ENCODE results near the gene CLIP4. TPM values are rescaled to one million over a fixed set of nuclear protein-coding genes. Genes with fewer than 3 reads are reported as not detected.

The CLIP4 gene
- total RNA-seq, 1 donor from 2014 or later: 33.0 TPM

DNA sequence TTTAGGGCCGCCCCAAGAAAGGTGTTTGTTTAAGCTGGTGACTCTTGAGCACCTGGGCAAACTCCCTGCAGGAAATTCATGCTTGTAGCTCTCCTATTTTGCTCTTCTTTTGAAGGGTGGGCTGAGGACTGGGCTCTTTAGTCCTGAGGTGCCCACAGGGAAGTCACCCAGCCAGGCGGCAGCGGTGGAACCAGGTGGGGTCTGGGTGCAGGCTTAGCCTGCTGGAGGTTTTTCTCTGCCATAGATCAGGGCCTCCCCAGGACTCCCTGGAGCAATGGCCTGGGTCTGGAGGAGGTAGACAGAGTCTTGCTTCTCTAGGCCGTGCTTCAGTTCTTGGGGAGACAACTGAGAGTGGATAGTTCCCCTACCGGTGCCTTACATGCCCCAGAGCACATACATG, 99.9 kb downstream of the CLIP4 start:
- DNase-seq (ENCODE audit: low spot score): no peak
- intact Hi-C loops (cut with DNase I): no loop called here

DNA sequence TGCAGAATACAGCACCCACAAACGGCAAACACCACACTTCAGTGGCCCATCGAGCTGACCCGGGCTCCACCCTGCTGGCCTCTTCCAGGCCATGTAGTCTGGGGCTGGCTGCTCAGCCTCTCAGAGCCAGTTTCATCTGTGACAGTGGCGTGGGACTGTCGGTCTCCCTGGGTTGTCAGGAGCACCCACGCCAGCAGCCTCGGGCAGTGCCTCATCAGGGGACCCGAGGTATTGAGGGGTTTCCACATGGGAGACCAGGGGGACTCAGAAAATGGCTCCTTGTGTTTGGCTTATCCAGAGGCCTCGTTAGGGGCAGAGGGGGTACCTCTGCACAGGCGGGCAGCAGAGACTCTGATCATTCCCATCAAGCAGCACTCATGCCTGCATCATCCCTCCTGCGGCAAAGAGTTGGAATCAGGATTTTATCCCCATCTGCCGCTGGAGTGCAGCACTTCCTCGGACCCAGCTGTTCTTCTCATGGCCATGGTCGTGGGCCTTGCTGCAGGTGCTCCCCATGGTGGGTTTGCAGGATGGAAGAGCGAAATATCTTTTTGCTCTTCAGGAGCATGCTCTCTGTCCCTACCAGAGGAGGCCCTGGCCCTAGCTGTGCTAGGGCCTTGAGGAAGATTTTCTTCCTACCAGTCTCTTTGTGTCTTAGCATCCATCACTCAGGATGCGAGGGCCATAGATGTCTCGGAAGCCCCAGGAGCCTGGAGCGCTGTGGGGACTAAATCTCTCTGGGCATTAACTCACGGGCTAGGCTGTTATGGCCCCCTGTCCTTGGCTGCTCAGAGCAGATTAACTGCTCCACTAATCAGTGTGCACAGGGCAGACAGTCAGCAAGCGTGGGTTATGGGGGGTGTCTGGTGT, 100.8 kb downstream of the CLIP4 start:
- DNase-seq (ENCODE audit: low spot score): peak; percentile 41

DNA sequence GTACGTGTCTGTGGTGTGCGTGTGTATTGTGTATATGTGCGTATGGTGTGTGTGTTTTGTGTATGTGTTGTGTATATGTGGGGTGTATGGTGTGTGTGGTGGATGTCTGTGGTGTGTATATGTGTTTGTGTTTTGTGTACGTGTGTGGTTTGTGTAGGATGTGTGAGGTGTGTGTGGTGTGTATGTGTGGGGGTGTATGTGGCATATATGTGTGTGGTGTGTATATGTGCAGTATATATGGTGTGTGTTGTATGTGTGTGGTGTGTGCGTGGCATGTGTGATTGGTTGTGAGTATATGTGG, 101.3 kb downstream of the CLIP4 start:
- DNase-seq (ENCODE audit: low spot score): peak; percentile 22
- intact Hi-C loops (cut with DNase I): no loop called here

More for the DNA sequence above, 100.8 kb downstream of the CLIP4 start:
- intact Hi-C loops (cut with DNase I): no loop called here

DNA sequence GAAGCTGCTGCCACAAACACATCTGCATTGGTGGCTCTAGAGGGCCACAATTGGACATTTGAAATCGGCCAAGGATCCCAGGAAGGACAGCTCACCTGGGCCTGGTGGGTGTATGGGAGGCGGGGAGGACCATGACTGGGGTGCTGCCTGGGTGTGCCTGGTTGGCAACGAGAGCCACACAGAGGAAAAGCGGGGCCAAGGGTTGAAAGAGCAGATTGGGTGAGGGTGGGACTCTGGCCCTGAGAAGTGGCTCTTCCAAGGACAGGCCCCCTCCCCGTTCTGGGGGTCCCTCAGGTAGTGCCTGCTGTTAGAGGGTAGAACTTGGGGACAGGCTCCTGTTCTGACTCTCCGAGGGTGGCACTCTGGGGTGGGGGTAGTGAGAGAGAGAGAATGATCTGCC, 102.9 kb downstream of the CLIP4 start:
- intact Hi-C loops (cut with DNase I): no loop called here
- peak; percentile 51 for DNase-seq (ENCODE audit: low spot score)

DNA sequence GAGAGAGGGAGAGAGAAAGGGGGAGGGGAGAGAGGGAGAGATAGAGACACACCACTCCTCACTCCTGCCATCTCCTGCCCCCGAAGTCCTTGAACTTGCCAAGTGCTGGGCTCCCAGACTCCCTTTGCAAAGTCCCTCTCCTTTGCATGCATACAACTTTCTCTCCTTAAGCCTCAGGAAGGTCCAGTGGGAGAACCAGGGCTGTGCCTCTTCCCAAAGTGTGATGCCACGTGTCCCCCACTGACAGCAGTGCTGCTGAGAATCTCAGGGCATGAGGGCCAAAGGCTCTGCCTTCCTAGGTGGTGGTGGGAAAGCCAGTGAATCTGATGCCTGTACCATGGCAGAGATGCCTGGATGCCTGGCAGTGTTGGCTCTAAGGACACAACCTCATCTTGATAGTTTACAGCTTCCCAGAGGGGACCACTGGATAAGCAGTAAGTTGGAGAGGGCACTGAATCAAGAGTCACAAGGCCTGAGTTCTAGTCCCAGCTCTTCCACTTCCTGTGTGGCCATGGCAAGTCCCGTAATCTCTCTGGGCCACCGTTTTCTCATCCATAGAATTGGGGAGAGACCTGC, 103.4 kb downstream of the CLIP4 start:
- intact Hi-C loops (cut with DNase I): no loop called here
- DNase-seq (ENCODE audit: low spot score): peak; percentile 33

DNA sequence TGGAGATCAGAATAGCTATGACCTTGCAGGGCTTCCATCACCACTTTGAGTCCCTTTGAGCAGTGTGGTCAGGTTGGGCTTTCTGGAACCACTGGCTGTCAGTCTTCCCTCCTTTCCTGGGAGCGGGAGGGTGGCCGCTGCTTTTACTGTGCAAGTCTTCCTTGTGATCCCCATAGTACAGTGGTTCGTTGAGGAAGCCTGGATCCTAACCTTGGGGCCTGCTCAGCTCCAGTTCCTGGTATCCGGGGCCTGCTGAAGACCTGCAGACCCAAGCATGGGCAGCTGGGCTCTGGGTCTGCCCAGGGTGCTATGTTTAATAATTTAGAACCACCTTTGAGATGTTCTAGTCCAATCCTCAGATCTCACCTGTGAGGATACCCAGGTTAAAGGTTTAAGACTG, 104.2 kb downstream of the CLIP4 start:
- DNase-seq (ENCODE audit: low spot score): peak; percentile 43
- intact Hi-C loops (cut with DNase I): no loop called here

DNA sequence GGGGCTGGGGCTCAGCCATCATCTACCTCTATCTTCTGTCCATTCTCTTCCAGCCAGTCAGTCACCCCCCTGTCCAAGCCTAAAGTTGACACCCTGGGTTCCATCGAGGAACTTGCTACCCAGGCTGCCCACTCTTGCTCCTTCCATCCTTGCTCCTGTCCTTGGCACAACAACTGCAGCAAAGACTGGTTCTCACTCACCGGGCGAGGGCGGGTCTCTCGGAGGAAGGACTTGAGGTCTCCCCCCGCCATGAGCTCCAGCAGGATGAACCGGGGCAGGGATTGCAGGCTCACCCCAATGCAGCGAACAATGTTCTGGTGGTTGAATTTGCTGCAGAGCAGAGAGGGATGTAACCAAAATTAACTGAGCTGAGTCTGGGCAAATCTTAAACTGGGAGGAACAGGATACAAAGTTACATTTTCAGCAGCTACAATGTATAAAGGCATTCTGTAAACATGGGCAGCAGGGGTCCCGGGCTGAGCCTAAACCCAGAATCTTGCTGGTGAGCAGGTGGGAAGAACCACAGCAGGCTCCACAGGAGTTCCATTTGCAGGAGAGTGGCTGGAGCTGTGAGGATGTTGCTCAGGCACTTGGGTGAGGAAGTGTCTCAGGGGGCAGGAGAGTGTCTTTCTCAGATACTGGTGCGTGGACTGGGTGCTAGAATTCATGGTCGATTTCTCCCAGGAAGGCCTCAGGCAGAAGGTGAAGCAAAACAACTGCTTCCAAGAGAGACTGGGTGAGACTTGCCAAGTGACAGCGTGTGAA, 105.5 kb downstream of the CLIP4 start:
- intact Hi-C loops (cut with DNase I): no loop called here
- peak; percentile 54 for DNase-seq (ENCODE audit: low spot score)

DNA sequence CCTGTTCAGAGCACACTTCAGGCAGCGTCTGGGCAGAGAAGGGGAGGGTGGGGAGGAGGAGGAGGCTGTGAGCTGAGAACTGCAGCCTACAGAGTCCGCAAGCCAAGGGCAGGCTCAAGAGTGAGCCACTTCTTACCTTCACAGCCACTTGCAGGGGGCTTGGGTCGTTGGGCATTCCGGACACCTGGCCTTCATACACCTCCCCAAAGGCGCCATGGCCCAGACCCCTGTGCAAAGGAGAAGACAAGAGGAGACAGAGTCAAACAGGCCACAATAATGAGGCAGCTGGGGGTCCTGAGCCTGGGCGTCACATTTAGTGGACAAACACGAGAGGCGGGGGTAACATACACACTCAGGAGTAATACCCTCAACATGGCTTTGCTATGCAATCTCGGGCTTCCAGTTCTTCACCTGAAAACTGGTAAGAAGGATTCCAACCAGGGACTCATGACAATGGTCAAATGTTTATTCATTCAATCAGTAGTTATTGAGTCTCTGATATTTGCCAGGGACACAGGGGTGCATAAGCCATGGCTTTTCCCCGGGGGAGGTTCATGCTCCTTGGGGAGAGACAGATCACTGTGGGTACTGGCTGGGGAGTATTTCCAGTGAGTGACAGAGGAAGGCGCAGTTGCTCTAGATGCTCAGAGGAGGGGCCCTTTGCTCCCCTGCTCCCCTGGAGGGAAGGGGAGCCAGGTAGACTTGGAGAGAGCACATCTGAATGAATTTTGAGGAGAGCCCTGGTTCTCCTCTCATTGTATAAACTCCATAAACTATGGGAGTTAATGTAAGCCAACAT, 107.4 kb downstream of the CLIP4 start:
- DNase-seq (ENCODE audit: low spot score): peak; percentile 61
- intact Hi-C loops (cut with DNase I): no loop called here

DNA sequence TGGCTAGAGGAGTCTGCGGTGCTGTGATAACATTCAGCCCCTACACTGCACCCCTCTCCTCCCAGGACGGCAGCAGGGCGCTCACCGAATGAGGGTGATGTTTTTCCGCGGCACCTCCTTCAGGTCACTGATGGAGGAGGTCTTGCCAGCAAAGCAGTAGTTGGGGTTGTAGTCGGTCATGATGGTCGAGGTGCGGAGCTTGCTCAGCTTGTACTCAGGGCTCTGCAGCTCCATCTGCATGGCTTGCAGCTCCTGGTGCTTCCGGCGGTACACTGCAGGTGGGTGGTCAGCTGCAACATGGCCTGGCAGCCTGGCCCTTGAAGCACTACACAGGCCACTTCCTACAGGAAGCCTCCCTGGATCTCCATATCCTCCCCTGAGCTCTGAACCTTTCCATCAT, 108.0 kb downstream of the CLIP4 start:
- intact Hi-C loops (cut with DNase I): no loop called here
- peak; percentile 38 for DNase-seq (ENCODE audit: low spot score)

DNA sequence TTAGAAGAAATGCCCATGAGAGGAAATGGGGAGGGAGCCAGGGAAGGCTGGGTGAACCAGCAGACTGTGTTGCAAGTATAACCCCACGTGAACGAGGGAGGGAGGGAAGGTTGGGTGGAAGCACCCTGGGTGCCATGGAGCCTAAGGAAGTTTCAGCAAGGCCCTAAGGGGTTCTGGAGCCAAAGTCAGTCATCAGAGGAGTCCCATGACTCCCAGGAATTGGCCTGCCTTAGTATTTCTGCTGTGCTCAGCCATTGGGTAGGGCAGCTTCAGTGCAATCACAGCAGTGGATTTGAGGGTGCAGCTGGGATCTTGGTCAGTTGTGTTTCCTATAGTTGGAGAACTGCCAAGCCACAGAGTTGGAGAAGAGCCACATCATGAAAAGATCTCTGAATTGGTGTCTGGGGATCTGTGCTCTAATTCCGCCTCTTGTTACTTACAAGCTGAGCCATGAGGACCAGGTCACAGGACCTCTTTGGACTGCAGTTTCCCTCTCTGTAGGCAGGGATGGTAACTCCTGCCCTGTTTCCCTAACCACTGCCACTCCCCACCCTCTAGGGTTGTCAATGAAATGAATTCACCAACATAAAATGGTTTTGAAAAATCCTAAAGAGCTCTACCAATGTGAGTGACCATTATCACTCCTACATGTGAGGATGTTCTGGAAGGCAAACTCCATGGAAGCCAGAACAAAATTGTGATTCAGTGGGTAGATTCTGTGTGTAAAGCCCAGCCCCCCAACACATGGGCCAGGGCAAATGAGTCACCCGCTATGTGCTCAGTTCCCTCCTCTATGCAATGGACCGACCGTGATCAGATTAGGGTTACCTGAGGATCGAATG, 108.9 kb downstream of the CLIP4 start:
- intact Hi-C loops (cut with DNase I): no loop called here
- DNase-seq (ENCODE audit: low spot score): peak; percentile 76

DNA sequence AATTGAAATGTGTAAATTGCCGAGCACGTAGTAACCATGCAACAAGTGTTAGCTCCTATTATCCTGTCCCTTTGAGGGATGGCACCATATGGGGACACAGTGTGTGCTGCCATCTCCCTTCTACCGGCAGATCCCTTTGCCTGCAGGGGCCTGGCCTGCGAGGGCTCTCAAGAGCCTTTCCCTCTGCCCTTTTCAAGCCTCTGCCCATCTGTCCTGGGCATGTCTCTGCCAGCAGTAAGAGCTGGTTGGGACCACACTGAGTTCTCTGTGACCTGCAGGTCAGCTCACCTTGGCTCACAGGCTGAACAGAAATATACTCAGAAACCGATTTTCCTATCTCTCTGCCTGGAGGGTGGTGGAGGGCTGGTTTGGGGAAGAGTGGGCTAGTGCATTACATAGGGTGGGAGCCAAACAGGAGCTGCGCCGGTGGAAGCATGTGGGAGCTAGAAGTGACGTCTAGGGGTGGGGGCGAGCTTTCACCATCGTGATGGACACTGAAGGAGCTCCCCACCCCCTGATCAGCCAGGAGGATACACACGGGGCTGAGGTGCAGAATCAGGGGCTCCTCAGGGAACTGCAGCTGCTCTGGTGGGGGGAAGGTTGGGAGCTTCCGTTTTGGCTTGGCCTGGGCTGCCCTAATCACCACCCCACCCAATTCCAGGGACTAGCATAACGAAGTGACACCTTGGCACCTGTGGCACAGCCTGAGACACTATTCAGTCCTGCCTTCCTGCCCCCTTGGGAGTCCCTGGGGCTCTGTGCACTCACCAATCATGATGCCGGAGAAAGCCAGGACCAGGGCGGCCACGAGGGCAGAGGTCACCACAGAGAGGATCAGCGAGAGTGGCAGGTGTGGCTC, 109.7 kb downstream of the CLIP4 start:
- DNase-seq (ENCODE audit: low spot score): peak; percentile 39
- intact Hi-C loops (cut with DNase I): no loop called here

DNA sequence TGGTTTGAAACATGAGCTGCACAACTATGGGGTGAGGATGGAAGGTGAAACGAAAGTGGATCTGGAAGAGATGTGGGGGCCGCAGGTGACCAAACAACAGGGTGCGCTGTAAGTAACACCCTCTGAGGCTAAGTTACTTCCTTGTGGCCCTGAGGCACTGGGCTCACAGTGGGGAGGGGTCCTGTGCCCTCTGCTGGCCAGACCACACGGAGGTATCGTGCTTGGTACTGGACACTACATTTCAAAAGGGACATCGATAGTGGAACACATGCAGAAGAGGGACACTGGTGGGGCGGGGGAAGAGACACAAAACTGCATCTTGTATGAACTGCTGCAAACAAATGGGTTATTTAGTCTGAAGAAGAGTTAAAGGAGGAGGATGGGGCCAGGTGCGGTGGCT, 110.6 kb downstream of the CLIP4 start:
- DNase-seq (ENCODE audit: low spot score): no peak
- intact Hi-C loops (cut with DNase I): no loop called here

DNA sequence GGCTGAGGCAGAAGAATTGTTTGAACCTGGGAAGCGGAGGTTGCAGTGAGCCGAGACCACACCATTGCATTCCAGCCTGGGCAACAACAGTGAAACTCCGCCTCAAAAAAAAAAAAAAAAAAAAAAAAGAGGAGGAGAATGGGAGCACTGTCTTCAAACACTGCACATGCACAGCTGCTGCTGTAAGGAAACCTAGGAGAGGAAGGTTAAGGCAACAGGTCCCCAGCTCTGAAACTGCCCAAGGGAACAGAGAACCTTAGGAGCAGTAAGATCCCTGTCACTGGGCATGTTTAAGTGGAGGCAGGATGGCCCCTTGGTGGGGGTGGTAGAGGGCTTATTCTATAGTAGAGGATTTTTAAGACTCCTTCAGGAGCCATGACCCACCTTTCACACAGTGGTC, 111.2 kb downstream of the CLIP4 start:
- no peak for DNase-seq (ENCODE audit: low spot score)

DNA sequence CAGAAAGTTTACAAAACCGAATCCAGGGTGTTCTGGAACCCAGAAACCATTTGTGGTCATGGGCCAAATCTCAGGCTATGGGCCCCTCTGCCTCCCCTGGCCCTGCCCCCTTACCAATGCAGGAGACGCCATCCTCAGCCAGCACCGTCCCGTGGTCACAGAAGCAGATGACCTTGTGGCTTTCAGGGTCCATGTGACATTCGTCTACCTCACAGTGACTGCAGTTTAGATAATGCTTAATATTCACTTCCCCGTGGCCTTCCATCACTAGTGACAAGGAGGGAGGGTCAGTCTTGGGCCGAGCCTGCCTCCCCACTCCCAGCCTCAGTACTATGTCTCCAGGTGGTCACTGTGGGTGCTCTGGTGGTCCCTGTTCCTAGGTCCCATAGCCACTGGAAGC, 111.6 kb downstream of the CLIP4 start:
- DNase-seq (ENCODE audit: low spot score): no peak
- intact Hi-C loops (cut with DNase I): no loop called here

More for the DNA sequence above, 111.2 kb downstream of the CLIP4 start:
- intact Hi-C loops (cut with DNase I): no loop called here

DNA sequence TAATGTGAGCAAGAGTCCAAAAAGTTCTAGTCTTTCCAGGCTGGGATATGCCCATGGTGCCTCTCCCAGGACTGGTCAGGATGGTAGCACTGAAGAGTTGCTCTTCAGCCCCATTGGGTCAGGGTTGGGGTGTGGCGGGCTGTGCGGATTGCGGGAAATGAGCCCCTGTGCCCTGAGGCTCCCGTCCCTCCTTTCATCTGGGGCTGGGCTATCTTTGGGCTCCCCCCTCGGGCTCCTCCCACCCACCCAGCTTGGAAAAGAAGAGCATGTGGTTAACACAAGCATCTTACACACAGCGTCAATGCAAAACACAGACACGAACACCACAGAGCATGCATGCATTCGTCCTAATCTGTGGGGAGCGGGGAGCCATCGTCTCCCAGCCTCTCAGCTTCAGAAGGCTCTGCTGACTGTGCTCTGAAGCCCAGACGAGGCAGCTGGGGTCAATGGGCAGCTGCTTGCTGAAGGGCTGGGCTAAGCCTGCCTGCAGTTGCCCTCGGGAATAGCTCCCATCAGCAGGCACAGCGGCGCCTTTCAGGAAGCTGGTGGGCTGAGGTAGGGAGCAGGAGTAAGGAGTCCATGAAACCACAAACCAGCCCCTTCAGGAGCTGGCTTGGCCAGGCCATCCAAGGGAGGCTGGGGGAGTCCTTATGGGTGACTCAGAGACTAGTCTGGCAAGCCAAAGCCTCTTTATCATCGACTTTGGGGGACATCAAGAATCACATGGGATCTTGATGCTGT, 112.9 kb downstream of the CLIP4 start:
- intact Hi-C loops (cut with DNase I): no loop called here

DNA sequence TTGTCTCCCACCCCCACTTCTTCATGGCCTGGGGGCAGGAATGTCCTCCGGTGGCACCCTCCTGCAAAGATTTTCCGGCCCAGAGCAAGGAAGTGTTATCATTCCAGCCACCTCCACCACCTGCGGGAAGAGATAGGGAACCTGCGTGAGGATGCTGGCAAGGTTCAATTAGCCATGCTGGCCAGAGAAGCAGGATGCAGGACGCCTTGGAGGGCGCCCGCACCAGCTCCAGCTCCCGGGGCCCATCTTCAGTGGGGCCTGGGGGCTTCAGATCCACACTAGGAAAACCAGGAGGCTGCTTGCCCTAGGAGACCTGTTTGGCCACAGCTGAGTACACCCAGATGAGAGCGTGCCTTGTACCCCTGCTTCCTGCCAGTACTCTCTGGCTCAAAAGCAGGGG, 113.7 kb downstream of the CLIP4 start:
- intact Hi-C loops (cut with DNase I): no loop called here
- DNase-seq (ENCODE audit: low spot score): no peak

More for the DNA sequence above, 112.9 kb downstream of the CLIP4 start:
- DNase-seq (ENCODE audit: low spot score): no peak

DNA sequence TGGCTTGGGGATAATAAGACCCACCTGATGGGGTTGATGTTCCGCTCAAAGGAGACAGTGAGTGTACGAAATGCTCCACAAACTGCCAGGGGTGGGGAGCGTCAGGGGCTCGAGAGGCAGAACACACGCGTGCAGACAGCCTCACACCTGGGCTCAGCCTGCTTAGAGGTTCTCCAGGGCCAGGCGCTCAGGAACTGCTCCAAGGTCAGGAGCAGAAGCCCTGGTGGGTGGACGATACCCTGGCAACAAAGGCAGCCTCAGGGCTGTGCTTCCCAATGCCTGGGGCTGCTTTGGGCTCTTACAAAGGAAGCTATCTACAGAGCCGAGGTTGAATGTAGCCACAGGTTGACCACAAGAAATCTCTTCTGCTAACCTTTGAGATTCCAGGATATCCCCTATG, 114.4 kb downstream of the CLIP4 start:
- intact Hi-C loops (cut with DNase I): no loop called here
- no peak for DNase-seq (ENCODE audit: low spot score)
